Neural cell (in vitro differentiated cells): ENCODE measurements around the gene INPP4B.

ENCODE experiments used
- CTCF ChIP-seq: fragments of 450-650 bp; IDR thresholded peaks from 2 replicates; pipeline ENCODE4 v1.5.1; 2014; ENCODE audit warnings: antibody characterized with exemption, mild to moderate bottlenecking, moderate library complexity; ENCODE audit not compliant: poor library complexity, severe bottlenecking
- EP300 ChIP-seq: fragments of 450-650 bp; conservative IDR thresholded peaks from 2 replicates; pipeline ENCODE4 v1.6.1; 2014; ENCODE audit warnings: antibody characterized with exemption, mild to moderate bottlenecking, moderate library complexity; ENCODE audit not compliant: poor library complexity, severe bottlenecking
- EZH2 ChIP-seq: fragments of 200-600, 300-800 bp; shearing (Covaris generic), sonication (generic); IDR thresholded peaks from 2 replicates; pipeline ENCODE4 v1.6.1; 2014; ENCODE audit warnings: antibody characterized with exemption, low read length, borderline replicate concordance, mild to moderate bottlenecking; ENCODE audit not compliant: insufficient read depth, poor library complexity, severe bottlenecking
- MXI1 ChIP-seq: fragments of 450-650 bp; conservative IDR thresholded peaks from 2 replicates; pipeline ENCODE4 v1.6.1; 2014; ENCODE audit warnings: antibody characterized with exemption, mild to moderate bottlenecking; ENCODE audit not compliant: poor library complexity, severe bottlenecking
- POLR2AphosphoS5 ChIP-seq: IDR thresholded peaks from 2 replicates; pipeline ENCODE4 v1.6.1; 2012
- RAD21 ChIP-seq: fragments of 450-650 bp; conservative IDR thresholded peaks from 2 replicates; pipeline ENCODE4 v1.6.1; 2014; ENCODE audit warnings: antibody characterized with exemption, mild to moderate bottlenecking, moderate library complexity
- SMC3 ChIP-seq: fragments of 450-650 bp; conservative IDR thresholded peaks from 2 replicates; pipeline ENCODE4 v1.6.1; 2014; ENCODE audit warnings: antibody characterized with exemption, mild to moderate bottlenecking, moderate library complexity; ENCODE audit not compliant: poor library complexity
- TAF1 ChIP-seq: IDR thresholded peaks from 2 replicates; pipeline ENCODE4 v1.6.1; 2012; ENCODE audit warnings: low read depth
- TF ChIP-seq, protein P1 (sequence below): IDR thresholded peaks from 2 replicates; pipeline ENCODE4 v1.6.1; 2012; ENCODE audit warnings: borderline replicate concordance

- no peak for TF ChIP-seq POLR2AphosphoS5
- TF ChIP-seq RAD21, result no peak
- no peak for TF ChIP-seq CTCF
- no peak for TF ChIP-seq EP300
- no peak for TF ChIP-seq MXI1
- TF ChIP-seq EZH2, result no peak
- no peak for TF ChIP-seq SMC3
- TF ChIP-seq, protein P1, sequence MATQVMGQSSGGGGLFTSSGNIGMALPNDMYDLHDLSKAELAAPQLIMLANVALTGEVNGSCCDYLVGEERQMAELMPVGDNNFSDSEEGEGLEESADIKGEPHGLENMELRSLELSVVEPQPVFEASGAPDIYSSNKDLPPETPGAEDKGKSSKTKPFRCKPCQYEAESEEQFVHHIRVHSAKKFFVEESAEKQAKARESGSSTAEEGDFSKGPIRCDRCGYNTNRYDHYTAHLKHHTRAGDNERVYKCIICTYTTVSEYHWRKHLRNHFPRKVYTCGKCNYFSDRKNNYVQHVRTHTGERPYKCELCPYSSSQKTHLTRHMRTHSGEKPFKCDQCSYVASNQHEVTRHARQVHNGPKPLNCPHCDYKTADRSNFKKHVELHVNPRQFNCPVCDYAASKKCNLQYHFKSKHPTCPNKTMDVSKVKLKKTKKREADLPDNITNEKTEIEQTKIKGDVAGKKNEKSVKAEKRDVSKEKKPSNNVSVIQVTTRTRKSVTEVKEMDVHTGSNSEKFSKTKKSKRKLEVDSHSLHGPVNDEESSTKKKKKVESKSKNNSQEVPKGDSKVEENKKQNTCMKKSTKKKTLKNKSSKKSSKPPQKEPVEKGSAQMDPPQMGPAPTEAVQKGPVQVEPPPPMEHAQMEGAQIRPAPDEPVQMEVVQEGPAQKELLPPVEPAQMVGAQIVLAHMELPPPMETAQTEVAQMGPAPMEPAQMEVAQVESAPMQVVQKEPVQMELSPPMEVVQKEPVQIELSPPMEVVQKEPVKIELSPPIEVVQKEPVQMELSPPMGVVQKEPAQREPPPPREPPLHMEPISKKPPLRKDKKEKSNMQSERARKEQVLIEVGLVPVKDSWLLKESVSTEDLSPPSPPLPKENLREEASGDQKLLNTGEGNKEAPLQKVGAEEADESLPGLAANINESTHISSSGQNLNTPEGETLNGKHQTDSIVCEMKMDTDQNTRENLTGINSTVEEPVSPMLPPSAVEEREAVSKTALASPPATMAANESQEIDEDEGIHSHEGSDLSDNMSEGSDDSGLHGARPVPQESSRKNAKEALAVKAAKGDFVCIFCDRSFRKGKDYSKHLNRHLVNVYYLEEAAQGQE, result no peak
- no peak for TF ChIP-seq TAF1
These were observed 83.8 kb downstream of the INPP4B start for GRCh38 chr4:142762280-142762679.
